HEK293 (cell line): ENCODE results near the gene DNAJB4.

Source experiments
- BCL11A ChIP-seq: fragments of 450-650 bp; formaldehyde crosslinking; IDR thresholded peaks from 2 replicates; pipeline ENCODE4 v1.5.1; 2016; ENCODE audit warnings: low read depth, missing biosample characterization, missing genetic modification characterization
- GLI4 ChIP-seq: fragments of 450-650 bp; formaldehyde crosslinking; IDR thresholded peaks from 2 replicates; pipeline ENCODE4 v1.5.1; 2016; ENCODE audit warnings: missing biosample characterization, missing genetic modification characterization
- KLF10 ChIP-seq: fragments of 450-650 bp; IDR thresholded peaks from 2 replicates; pipeline ENCODE4 v1.5.1; 2018; ENCODE audit warnings: missing biosample characterization, mild to moderate bottlenecking, missing genetic modification characterization
- OVOL3 ChIP-seq: fragments of 450-650 bp; formaldehyde crosslinking; IDR thresholded peaks from 2 replicates; pipeline ENCODE4 v1.5.1; 2016; ENCODE audit warnings: missing biosample characterization, missing genetic modification characterization
- TSHZ1 ChIP-seq: fragments of 450-650 bp; formaldehyde crosslinking; IDR thresholded peaks from 2 replicates; pipeline ENCODE4 v1.5.1; 2016; ENCODE audit warnings: missing biosample characterization, missing genetic modification characterization, borderline replicate concordance
- WT1 ChIP-seq: fragments of 450-650 bp; formaldehyde crosslinking; IDR thresholded peaks from 2 replicates; pipeline ENCODE4 v1.5.1; 2016; ENCODE audit warnings: missing biosample characterization, missing genetic modification characterization
- ZBTB1 ChIP-seq: fragments of 450-650 bp; formaldehyde crosslinking; IDR thresholded peaks from 2 replicates; pipeline ENCODE4 v1.5.1; 2016; ENCODE audit warnings: missing biosample characterization, missing genetic modification characterization
- ZBTB17 ChIP-seq: fragments of 450-650 bp; formaldehyde crosslinking; IDR thresholded peaks from 2 replicates; pipeline ENCODE4 v1.5.1; 2016; ENCODE audit warnings: missing biosample characterization, missing genetic modification characterization
- ZBTB26 ChIP-seq: fragments of 450-650 bp; formaldehyde crosslinking; optimal IDR thresholded peaks from 2 replicates; pipeline ENCODE3; 2016; ENCODE audit warnings: missing biosample characterization, mild to moderate bottlenecking, missing genetic modification characterization
- ZBTB8A ChIP-seq: fragments of 450-650 bp; formaldehyde crosslinking; IDR thresholded peaks from 2 replicates; pipeline ENCODE4 v1.5.1; 2016; ENCODE audit warnings: missing biosample characterization, missing genetic modification characterization
- ZFP37 ChIP-seq: fragments of 450-650 bp; formaldehyde crosslinking; IDR thresholded peaks from 2 replicates; pipeline ENCODE4 v1.5.1; 2016; ENCODE audit warnings: missing biosample characterization, missing genetic modification characterization
- ZFP69B ChIP-seq: fragments of 450-650 bp; formaldehyde crosslinking; IDR thresholded peaks from 2 replicates; pipeline ENCODE4 v1.5.1; 2016; ENCODE audit warnings: missing biosample characterization, missing genetic modification characterization
- ZNF18 ChIP-seq: fragments of 450-650 bp; formaldehyde crosslinking; IDR thresholded peaks from 2 replicates; pipeline ENCODE4 v1.5.1; 2016; ENCODE audit warnings: missing biosample characterization, missing genetic modification characterization
- ZNF24 ChIP-seq: fragments of 450-650 bp; formaldehyde crosslinking; IDR thresholded peaks from 2 replicates; pipeline ENCODE4 v1.5.1; 2016; ENCODE audit warnings: missing biosample characterization, missing genetic modification characterization
- ZNF280C ChIP-seq: fragments of 450-650 bp; formaldehyde crosslinking; IDR thresholded peaks from 2 replicates; pipeline ENCODE4 v1.5.1; 2016; ENCODE audit warnings: missing biosample characterization, missing genetic modification characterization
- ZNF280D ChIP-seq: fragments of 450-650 bp; formaldehyde crosslinking; IDR thresholded peaks from 2 replicates; pipeline ENCODE4 v1.5.1; 2016; ENCODE audit warnings: missing biosample characterization, missing genetic modification characterization
- ZNF548 ChIP-seq: fragments of 450-650 bp; formaldehyde crosslinking; IDR thresholded peaks from 2 replicates; pipeline ENCODE4 v1.5.1; 2016; ENCODE audit warnings: missing biosample characterization, missing genetic modification characterization
- ZNF624 ChIP-seq: fragments of 450-650 bp; formaldehyde crosslinking; IDR thresholded peaks from 2 replicates; pipeline ENCODE4 v1.5.1; 2017; ENCODE audit warnings: missing biosample characterization, missing genetic modification characterization
- ZNF654 ChIP-seq: fragments of 450-650 bp; formaldehyde crosslinking; IDR thresholded peaks from 2 replicates; pipeline ENCODE4 v1.5.1; 2016; ENCODE audit warnings: low read depth, missing biosample characterization, missing genetic modification characterization
- ZNF76 ChIP-seq: fragments of 450-650 bp; formaldehyde crosslinking; IDR thresholded peaks from 2 replicates; pipeline ENCODE4; 2016; ENCODE audit warnings: low read depth, missing biosample characterization, missing genetic modification characterization, borderline replicate concordance
- ZNF768 ChIP-seq: fragments of 450-650 bp; formaldehyde crosslinking; IDR thresholded peaks from 2 replicates; pipeline ENCODE4 v1.5.1; 2018; ENCODE audit warnings: missing biosample characterization, mild to moderate bottlenecking, missing genetic modification characterization
- ZSCAN23 ChIP-seq: fragments of 450-650 bp; formaldehyde crosslinking; IDR thresholded peaks from 2 replicates; pipeline ENCODE4 v1.5.1; 2016; ENCODE audit warnings: missing biosample characterization, missing genetic modification characterization
- TF ChIP-seq, protein P1 (sequence below): fragments of 450-650 bp; formaldehyde crosslinking; IDR thresholded peaks from 2 replicates; pipeline ENCODE4 v1.5.1; 2016; ENCODE audit warnings: missing biosample characterization, missing genetic modification characterization, borderline replicate concordance
- TF ChIP-seq, protein P2 (sequence below): fragments of 450-650 bp; formaldehyde crosslinking; IDR thresholded peaks from 2 replicates; pipeline ENCODE4 v1.5.1; 2016; ENCODE audit warnings: missing biosample characterization, missing genetic modification characterization

Gene DNAJB4

GRCh38 chr1:77978969-77979876 is 25.5 kb upstream of the DNAJB4 start, which contains the start of gene FUBP1 (continued):
- peak; percentile 98 for TF ChIP-seq ZBTB8A (tag by site-specific recombination)
- TF ChIP-seq ZNF768 (tag by site-specific recombination): peak; percentile 76; the same call in 1 of the 2 replicates
- no peak for TF ChIP-seq ZNF624
- no peak for TF ChIP-seq ZNF280C (tag by site-specific recombination)
- peak; percentile 62 for TF ChIP-seq WT1 (tag by site-specific recombination)
- TF ChIP-seq, protein P1, sequence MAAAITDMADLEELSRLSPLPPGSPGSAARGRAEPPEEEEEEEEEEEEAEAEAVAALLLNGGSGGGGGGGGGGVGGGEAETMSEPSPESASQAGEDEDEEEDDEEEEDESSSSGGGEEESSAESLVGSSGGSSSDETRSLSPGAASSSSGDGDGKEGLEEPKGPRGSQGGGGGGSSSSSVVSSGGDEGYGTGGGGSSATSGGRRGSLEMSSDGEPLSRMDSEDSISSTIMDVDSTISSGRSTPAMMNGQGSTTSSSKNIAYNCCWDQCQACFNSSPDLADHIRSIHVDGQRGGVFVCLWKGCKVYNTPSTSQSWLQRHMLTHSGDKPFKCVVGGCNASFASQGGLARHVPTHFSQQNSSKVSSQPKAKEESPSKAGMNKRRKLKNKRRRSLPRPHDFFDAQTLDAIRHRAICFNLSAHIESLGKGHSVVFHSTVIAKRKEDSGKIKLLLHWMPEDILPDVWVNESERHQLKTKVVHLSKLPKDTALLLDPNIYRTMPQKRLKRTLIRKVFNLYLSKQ: no peak
- no peak for TF ChIP-seq ZFP69B (tag by site-specific recombination)
- TF ChIP-seq, protein P2, sequence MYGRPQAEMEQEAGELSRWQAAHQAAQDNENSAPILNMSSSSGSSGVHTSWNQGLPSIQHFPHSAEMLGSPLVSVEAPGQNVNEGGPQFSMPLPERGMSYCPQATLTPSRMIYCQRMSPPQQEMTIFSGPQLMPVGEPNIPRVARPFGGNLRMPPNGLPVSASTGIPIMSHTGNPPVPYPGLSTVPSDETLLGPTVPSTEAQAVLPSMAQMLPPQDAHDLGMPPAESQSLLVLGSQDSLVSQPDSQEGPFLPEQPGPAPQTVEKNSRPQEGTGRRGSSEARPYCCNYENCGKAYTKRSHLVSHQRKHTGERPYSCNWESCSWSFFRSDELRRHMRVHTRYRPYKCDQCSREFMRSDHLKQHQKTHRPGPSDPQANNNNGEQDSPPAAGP: peak; percentile 88
- peak; percentile 77 for TF ChIP-seq ZNF24
- TF ChIP-seq ZNF280D (tag by site-specific recombination): peak; percentile 66
- TF ChIP-seq ZNF18 (tag by site-specific recombination): 0 out of 2 replicates have a peak, but pooled peaks have one; percentile 47
- TF ChIP-seq KLF10 (tag by site-specific recombination): 0 out of 2 replicates have a peak, but pooled peaks have one; percentile 39
- TF ChIP-seq ZBTB17 (tag by site-specific recombination): peak; percentile 72
- peak; percentile 85 for TF ChIP-seq ZBTB26 (tag by site-specific recombination)
- TF ChIP-seq TSHZ1 (tag by site-specific recombination): no peak
- TF ChIP-seq ZBTB1 (tag by site-specific recombination): peak; percentile 52; the same call in 1 of the 2 replicates
- TF ChIP-seq OVOL3 (tag by site-specific recombination): peak; percentile 76; the same call in 1 of the 2 replicates
- no peak for TF ChIP-seq BCL11A (tag by site-specific recombination)
- TF ChIP-seq ZNF548 (tag by site-specific recombination): peak; percentile 52; the same call in 1 of the 2 replicates
- 0 out of 2 replicates have a peak, but pooled peaks have one; percentile 33 for TF ChIP-seq GLI4 (tag by site-specific recombination)
- TF ChIP-seq ZNF654: peak; percentile 15
- TF ChIP-seq ZFP37 (tag by site-specific recombination): peak; percentile 91
- 0 out of 2 replicates have a peak, but pooled peaks have one; percentile 47 for TF ChIP-seq ZSCAN23 (tag by site-specific recombination)
- peak; percentile 89 for TF ChIP-seq ZNF76 (tag by site-specific recombination)
